ENCODE measurements around the gene STAM. TPM values are rescaled to one million over a fixed set of nuclear protein-coding genes. Genes with fewer than 3 reads are reported as not detected.
A peak's percentile ranks its signal among the peaks of the same experiment; 100 is the strongest.

The STAM gene
- total and polyA plus RNA-seq, 9 of the 15 experiments (the other 6 are each of a cell fraction or from before 2014, with no cell fraction given): 13.8 to 33.5 (median 26.4) TPM

DNA sequence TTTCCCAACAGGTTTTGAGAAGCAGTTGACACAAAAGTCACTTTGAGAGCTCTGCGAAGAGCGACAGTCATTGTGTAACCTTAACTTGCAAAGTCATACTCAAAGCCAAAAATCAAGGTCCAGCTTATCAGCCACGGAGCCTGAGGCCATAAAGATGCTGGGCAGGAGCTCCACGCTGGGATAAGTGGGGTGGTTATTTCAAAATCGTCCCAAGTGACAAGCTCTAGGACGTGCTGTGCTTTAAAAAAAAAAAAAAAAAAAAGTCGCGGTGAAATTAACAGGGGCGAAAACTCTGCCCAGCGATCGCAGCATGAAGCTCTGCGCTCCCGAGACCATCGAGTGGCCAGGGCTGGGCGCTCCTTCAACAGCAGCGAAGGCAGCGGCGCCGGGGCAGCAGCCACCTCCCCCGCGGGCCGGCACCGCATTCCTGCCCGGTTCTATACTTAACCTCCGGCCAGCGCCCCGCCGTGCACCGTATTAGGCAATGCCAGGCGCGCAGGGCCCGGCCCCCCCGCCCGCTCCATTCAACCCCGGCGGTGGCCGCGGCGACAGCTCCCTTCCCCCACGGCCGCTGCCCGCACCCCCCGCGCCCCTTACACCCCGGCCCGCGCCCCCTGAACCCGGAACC is 27.4 kb upstream of the STAM start (continued):
- TF ChIP-seq, protein P1, sequence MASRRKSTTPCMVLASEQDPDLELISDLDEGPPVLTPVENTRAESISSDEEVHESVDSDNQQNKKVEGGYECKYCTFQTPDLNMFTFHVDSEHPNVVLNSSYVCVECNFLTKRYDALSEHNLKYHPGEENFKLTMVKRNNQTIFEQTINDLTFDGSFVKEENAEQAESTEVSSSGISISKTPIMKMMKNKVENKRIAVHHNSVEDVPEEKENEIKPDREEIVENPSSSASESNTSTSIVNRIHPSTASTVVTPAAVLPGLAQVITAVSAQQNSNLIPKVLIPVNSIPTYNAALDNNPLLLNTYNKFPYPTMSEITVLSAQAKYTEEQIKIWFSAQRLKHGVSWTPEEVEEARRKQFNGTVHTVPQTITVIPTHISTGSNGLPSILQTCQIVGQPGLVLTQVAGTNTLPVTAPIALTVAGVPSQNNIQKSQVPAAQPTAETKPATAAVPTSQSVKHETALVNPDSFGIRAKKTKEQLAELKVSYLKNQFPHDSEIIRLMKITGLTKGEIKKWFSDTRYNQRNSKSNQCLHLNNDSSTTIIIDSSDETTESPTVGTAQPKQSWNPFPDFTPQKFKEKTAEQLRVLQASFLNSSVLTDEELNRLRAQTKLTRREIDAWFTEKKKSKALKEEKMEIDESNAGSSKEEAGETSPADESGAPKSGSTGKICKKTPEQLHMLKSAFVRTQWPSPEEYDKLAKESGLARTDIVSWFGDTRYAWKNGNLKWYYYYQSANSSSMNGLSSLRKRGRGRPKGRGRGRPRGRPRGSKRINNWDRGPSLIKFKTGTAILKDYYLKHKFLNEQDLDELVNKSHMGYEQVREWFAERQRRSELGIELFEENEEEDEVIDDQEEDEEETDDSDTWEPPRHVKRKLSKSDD (conservative IDR thresholded peaks at IDR 0.05; ENCODE audit: low read length): no peak
- TF ChIP-seq, protein P2, sequence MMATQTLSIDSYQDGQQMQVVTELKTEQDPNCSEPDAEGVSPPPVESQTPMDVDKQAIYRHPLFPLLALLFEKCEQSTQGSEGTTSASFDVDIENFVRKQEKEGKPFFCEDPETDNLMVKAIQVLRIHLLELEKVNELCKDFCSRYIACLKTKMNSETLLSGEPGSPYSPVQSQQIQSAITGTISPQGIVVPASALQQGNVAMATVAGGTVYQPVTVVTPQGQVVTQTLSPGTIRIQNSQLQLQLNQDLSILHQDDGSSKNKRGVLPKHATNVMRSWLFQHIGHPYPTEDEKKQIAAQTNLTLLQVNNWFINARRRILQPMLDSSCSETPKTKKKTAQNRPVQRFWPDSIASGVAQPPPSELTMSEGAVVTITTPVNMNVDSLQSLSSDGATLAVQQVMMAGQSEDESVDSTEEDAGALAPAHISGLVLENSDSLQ (IDR thresholded peaks at IDR 0.05): peak; percentile 68
- TF ChIP-seq, protein P3, sequence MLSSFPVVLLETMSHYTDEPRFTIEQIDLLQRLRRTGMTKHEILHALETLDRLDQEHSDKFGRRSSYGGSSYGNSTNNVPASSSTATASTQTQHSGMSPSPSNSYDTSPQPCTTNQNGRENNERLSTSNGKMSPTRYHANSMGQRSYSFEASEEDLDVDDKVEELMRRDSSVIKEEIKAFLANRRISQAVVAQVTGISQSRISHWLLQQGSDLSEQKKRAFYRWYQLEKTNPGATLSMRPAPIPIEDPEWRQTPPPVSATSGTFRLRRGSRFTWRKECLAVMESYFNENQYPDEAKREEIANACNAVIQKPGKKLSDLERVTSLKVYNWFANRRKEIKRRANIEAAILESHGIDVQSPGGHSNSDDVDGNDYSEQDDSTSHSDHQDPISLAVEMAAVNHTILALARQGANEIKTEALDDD (IDR thresholded peaks at IDR 0.05): no peak
- TF ChIP-seq TEAD2 (tag; IDR thresholded peaks at IDR 0.05) (no peak), C11orf30 (IDR thresholded peaks at IDR 0.05; ENCODE audit: low read depth) (peak; percentile 83), TGIF2 (CRISPR knock-in tag; IDR thresholded peaks at IDR 0.05) (no peak), GTF2A2 (tag; IDR thresholded peaks at IDR 0.05) (no peak), SP2 (IDR thresholded peaks at IDR 0.05; ENCODE audit: extremely low read depth, low read depth, low read length, poor library complexity, severe bottlenecking) (no peak), ETV6 (IDR thresholded peaks at IDR 0.05; ENCODE audit: borderline replicate concordance in 1 of 2, low read depth in 2 of 2, low read length in 1 of 2) (no peak), ETV6 (CRISPR knock-in tag; IDR thresholded peaks at IDR 0.05; ENCODE audit: borderline replicate concordance) (no peak), MAFK (IDR thresholded peaks at IDR 0.05; ENCODE audit: low read length) (peak; percentile 77), FOS (IDR thresholded peaks at IDR 0.05; ENCODE audit: extremely low read depth, insufficient read length) (no peak), BRD9 (IDR thresholded peaks at IDR 0.05; ENCODE audit: low read depth, partially characterized antibody) (no peak), MED1 (CRISPR knock-in tag; IDR thresholded peaks at IDR 0.05; ENCODE audit: borderline replicate concordance) (no peak)
- TF ChIP-seq, protein P4, sequence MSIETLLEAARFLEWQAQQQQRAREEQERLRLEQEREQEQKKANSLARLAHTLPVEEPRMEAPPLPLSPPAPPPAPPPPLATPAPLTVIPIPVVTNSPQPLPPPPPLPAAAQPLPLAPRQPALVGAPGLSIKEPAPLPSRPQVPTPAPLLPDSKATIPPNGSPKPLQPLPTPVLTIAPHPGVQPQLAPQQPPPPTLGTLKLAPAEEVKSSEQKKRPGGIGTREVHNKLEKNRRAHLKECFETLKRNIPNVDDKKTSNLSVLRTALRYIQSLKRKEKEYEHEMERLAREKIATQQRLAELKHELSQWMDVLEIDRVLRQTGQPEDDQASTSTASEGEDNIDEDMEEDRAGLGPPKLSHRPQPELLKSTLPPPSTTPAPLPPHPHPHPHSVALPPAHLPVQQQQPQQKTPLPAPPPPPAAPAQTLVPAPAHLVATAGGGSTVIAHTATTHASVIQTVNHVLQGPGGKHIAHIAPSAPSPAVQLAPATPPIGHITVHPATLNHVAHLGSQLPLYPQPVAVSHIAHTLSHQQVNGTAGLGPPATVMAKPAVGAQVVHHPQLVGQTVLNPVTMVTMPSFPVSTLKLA (conservative IDR thresholded peaks at IDR 0.05): peak in 1 of 2 experiments; percentile 48; a peak in 2 of 4 replicates
- TF ChIP-seq, protein P5, sequence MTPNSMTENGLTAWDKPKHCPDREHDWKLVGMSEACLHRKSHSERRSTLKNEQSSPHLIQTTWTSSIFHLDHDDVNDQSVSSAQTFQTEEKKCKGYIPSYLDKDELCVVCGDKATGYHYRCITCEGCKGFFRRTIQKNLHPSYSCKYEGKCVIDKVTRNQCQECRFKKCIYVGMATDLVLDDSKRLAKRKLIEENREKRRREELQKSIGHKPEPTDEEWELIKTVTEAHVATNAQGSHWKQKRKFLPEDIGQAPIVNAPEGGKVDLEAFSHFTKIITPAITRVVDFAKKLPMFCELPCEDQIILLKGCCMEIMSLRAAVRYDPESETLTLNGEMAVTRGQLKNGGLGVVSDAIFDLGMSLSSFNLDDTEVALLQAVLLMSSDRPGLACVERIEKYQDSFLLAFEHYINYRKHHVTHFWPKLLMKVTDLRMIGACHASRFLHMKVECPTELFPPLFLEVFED (CRISPR knock-in tag; conservative IDR thresholded peaks at IDR 0.05): no peak
